SK-N-SH (cell line): Measurements from ENCODE around the gene PCDHGC5.

Experiments used
- CTCF ChIP-seq: fragments of 200-600 bp; sonication (generic); IDR thresholded peaks from 2 replicates; pipeline ENCODE4 v1.6.1; 2017; ENCODE audit warnings: antibody characterized with exemption, mild to moderate bottlenecking, moderate library complexity
- EP300 ChIP-seq, 2 experiments: IDR thresholded peaks; 2 replicates each; pipeline versions ENCODE4 v1.4.0 to v1.6.1; 2012; ENCODE audit warnings: borderline replicate concordance in 1 of 2, low read depth in 1 of 2, low read length in 1 of 2
- EZH2phosphoT487 ChIP-seq: fragments of 200-600 bp; sonication (generic); IDR thresholded peaks from 2 replicates; pipeline ENCODE4 v1.6.1; 2017; ENCODE audit warnings: low read depth, mixed run types, mild to moderate bottlenecking, antibody characterized with exemption, moderate library complexity, borderline replicate concordance
- MAX ChIP-seq: IDR thresholded peaks from 2 replicates; pipeline ENCODE4 v1.4.0; 2012; ENCODE audit warnings: low read depth
- POLR2AphosphoS5 ChIP-seq: IDR thresholded peaks from 2 replicates; pipeline ENCODE4 v1.6.1; 2012; ENCODE audit warnings: low read depth, low read length
- RAD21 ChIP-seq: IDR thresholded peaks from 2 replicates; pipeline ENCODE4 v1.6.1; 2012; ENCODE audit warnings: mild to moderate bottlenecking, low read length
- REST ChIP-seq: IDR thresholded peaks from 2 replicates; pipeline ENCODE4 v1.6.1; 2012; ENCODE audit warnings: mild to moderate bottlenecking, low read depth, low read length, moderate library complexity
- RFX5 ChIP-seq: IDR thresholded peaks from 2 replicates; pipeline ENCODE4 v1.6.1; 2012; ENCODE audit warnings: mild to moderate bottlenecking, improper control_type of control experiment, low read length
- SIN3A ChIP-seq: IDR thresholded peaks from 2 replicates; pipeline ENCODE4 v1.6.1; 2012; ENCODE audit warnings: low read depth, mild to moderate bottlenecking, low read length, moderate library complexity, borderline replicate concordance
- SMC3 ChIP-seq: IDR thresholded peaks from 2 replicates; pipeline ENCODE4 v1.6.1; 2012; ENCODE audit warnings: low read depth, low read length, improper control_type of control experiment
- TAF1 ChIP-seq: IDR thresholded peaks from 2 replicates; pipeline ENCODE4 v1.6.1; 2012; ENCODE audit warnings: low read depth, mild to moderate bottlenecking, low read length, moderate library complexity, borderline replicate concordance
- USF2 ChIP-seq: fragments of 150-350 bp; IDR thresholded peaks from 2 replicates; pipeline ENCODE4 v1.6.1; 2017; ENCODE audit warnings: antibody characterized with exemption, low read length, low read depth, borderline replicate concordance
- YY1 ChIP-seq: IDR thresholded peaks from 2 replicates; pipeline ENCODE4 v1.4.0; 2012; ENCODE audit warnings: low read depth, mild to moderate bottlenecking

GRCh38 chr5:141504216-141504615, 15.3 kb downstream of the PCDHGC5 start:
- no peak for TF ChIP-seq CTCF
- TF ChIP-seq RFX5 = no peak
- no peak for TF ChIP-seq POLR2AphosphoS5
- TF ChIP-seq YY1 = no peak
- TF ChIP-seq USF2 = no peak
- no peak for TF ChIP-seq EZH2phosphoT487
- no peak for TF ChIP-seq RAD21
- TF ChIP-seq TAF1 = no peak
- no peak for TF ChIP-seq SIN3A
- no peak for TF ChIP-seq REST
- TF ChIP-seq EP300 (IDR thresholded peaks at IDR 0.05; ENCODE audit: borderline replicate concordance in 1 of 2, low read depth in 1 of 2, low read length in 1 of 2) = no peak
- no peak for TF ChIP-seq MAX
- no peak for TF ChIP-seq SMC3
